Activated gamma-delta T cell treated with anti-CD3 and anti-CD28 coated beads, Interleukin-2, amount 50 U/mL, for 16 hours (primary cell): ENCODE results near the gene TRPM5.
A peak's percentile ranks its signal among the peaks of the same experiment; 100 is the strongest.

Experiments used
- DNase-seq: peaks from one replicate; pipeline ENCODE4 v3.0.0-alpha.2; 2020; ENCODE audit warnings: low read depth

Gene TRPM5

GRCh38 chr11:2402890-2403645 is 41.2 kb downstream of the TRPM5 start:
- DNase-seq: no peak

GRCh38 chr11:2402106-2402505 is 42.2 kb downstream of the TRPM5 start:
- DNase-seq: no peak

- no peak for DNase-seq
Observed at GRCh38 chr11:2401436-2401984, 42.8 kb downstream of the TRPM5 start.

GRCh38 chr11:2400762-2401435 is 43.4 kb downstream of the TRPM5 start:
- DNase-seq: no peak

GRCh38 chr11:2400069-2400761 is 44.1 kb downstream of the TRPM5 start, which contains the start of gene TSSC4:
TSS of gene TSSC4 (plus strand) at chr11:2400750. CDS start at chr11:2402634, 1,884 bp downstream.
- DNase-seq: peak; percentile 99

GRCh38 chr11:2399488-2400068 is 44.7 kb downstream of the TRPM5 start:
- DNase-seq: no peak

GRCh38 chr11:2398664-2399355 is 45.5 kb downstream of the TRPM5 start:
- DNase-seq: no peak

GRCh38 chr11:2397005-2397404 is 47.3 kb downstream of the TRPM5 start:
- no peak for DNase-seq

GRCh38 chr11:2396471-2396870 is 47.8 kb downstream of the TRPM5 start:
- DNase-seq: no peak

- DNase-seq: no peak
Observed at GRCh38 chr11:2395856-2396255, 48.5 kb downstream of the TRPM5 start.

- DNase-seq: no peak
Observed at GRCh38 chr11:2395211-2395730, 49.0 kb downstream of the TRPM5 start.

- DNase-seq: no peak
Observed at GRCh38 chr11:2394818-2395105, 49.6 kb downstream of the TRPM5 start.
